ENCODE results near the gene SLC29A3.

SLC29A3 gene

DNA sequence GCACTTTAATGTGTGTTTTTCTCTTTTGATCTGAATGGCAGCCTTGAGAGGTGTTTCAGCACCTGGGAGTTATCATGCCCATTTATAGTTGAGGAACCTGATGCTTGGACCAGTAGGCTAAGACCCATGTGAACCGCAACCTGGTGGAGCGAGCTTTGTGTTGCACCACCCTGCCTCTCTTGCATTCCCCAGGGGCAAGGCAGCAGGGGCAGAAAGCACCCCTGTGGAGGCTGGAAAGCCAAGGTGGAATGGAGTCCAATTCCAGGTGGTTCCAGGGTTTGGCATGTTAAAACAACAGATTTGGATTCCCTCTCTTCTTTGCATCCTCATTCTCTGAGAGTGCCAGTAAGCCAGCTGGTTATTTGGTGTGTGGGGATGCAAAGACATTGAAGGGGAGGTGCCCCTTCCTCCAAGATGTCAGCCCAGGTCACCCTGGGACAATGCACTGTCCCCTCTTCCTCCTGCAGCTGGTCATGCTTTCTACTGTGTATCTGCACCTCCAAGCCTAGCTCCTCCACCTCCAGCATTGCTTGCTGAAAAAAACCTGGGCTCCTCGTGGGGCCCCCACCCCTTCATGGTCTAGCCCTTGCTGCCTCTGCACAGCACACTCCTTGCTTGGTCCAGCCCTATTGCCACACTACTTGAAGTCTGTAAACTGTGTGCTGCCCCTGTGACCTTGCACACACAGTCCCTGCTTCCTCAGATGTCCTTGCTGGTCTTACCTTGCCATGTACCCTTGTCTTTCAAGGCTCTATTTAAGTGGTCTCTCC, 72.0 kb downstream of the SLC29A3 start:
- DNase-seq (ENCODE audit: low read depth in 2 of 3, low spot score in 1 of 3): no peak

DNA sequence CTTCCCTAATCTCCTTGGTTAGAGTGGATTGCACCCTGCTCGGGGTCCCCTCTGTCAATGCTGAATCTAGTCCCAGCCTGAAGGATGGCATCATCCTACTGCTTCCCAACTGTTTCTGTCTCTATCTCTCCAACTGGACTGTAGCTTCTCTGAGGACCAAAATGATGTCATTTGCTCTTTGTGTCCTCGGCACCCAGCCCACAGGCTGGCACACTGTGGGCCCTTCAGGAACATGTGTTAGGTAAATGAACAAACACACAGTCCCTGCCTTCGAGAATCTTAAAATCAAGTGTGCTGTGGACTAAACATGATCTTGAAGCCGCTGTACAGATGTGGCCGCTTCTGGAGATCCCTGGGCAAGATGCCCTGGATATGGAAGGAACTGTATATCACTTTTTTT, 72.6 kb downstream of the SLC29A3 start:
- DNase-seq (ENCODE audit: low read depth in 2 of 3, low spot score in 1 of 3): no peak

DNA sequence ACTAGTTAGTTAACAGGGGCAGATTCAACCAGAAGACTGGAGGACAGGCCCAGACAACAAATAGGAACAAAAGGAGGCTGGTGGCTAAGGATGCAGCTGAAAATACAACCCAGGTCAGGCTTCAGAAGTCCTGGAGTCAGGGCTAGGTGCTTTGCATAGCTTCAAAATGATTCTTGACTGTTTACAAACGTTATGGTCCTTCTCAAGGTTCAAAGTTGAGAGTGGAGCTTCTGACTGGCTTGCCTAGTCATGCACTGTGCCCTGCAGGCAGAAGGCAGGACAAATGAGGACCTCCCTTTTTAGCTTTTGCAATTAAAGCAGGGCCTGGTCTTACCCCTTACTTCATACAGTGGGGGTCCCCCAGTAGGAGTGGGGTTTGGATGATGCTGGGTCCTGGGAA, 73.2 kb downstream of the SLC29A3 start:
- no peak for DNase-seq (ENCODE audit: low read depth in 2 of 3, low spot score in 1 of 3)

DNA sequence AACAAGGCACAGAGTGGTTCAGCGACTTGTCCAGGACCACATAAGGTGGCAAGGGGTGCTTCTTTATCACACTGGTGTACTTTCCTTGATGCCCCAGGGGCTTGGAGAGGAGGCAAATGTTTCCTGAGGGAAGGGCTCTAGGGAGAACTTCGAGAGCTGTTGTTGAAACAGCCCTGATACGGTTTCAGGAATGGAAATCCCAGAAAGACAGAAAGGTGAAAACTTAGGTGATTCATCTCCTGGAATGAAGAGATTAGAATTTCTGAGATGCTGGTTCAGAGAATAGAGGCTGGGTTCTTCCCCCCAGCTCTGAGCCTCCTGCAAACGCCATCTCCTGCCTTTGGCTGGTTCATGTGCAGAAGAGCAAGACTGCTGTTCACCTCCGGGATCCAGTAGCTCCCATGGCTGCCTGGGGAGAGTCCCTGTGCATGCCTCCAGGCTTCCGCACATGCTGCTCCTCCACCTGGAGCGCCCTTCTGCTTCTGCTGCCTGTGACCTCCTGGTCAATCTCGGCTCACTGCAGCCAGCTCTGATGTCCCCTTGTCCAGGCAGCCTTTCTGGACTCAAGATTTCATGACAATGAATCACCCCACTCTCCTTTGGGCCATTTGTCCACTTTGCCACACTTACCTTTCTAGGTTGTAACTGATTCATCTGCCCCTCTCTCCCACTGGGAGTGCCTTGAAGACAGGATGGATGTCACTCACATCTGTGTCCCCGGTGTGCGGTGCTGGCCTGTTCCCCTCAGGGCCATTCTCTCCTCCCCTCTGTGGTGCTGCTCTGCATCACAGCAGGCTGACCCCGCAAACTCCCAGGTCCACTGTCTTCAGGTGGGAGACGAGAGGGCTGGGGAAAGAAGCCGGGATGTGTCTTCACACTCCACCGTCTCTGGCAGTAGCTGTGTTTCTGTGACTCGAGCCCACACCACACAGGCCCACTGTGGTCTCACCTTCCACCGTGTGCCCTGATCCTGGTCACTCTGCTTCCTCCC, 74.0 kb downstream of the SLC29A3 start:
- no peak for DNase-seq (ENCODE audit: low read depth in 2 of 3, low spot score in 1 of 3)

DNA sequence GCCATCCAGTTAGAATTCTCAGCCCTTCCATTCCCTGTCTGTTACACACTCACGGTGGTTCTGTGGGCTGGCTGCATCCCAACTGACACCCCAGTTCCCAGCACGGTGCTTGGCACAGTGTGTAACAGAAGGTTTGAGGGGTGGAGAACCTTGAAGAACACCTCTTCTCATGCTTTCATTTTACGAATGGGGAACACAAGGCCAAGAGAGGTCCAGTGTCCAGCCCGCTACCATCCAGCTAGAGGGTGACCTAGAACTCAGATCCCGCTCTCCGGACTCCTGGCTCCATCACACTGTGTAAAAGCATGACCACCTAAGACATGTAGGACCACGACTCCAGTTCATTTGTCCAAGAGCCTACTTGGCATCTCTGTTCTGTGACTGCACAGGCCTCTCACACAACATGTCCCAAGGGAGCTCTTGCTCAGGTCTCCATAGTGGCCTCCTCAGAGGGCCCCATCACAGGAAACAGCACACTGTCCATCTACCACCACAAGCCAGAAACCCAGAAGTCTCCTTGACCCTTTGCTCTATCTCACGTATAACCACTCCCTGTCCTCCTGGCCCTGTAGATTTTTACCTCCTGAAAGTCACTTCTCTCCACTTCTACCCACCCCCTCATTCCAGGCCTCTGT, 74.9 kb downstream of the SLC29A3 start:
- DNase-seq (ENCODE audit: low read depth in 2 of 3, low spot score in 1 of 3): no peak

DNA sequence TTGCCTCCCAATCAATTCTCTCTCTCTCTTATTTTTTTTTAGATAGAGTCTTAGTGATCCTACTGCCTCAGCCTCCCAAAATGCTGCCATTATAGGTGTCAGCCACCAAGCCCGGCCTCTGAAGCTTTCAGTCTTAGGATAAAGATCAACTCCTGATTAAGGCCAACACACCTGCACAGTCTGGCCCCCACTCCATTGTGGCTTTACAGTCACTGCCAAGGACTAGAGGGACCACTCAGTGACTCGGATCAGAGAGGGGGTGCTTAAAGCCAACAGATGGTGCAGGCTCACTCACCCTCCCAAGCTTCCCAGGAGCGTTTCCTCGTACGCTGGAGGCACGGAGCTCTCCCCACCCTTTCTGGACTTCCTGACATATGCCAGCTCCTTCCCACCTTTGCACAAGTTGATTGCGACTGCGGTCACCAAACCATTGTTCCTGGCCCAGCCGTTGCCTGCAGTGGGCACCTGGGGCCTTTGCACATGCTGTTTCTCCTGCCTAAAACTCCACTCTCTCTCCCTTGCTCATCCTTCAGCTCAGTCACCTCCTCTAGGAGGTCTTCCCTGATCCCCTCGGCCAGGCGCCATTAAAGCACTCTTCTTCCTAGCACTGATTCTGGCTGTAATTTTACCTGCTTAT, 76.0 kb downstream of the SLC29A3 start:
- no peak for DNase-seq (ENCODE audit: low read depth in 2 of 3, low spot score in 1 of 3)

DNA sequence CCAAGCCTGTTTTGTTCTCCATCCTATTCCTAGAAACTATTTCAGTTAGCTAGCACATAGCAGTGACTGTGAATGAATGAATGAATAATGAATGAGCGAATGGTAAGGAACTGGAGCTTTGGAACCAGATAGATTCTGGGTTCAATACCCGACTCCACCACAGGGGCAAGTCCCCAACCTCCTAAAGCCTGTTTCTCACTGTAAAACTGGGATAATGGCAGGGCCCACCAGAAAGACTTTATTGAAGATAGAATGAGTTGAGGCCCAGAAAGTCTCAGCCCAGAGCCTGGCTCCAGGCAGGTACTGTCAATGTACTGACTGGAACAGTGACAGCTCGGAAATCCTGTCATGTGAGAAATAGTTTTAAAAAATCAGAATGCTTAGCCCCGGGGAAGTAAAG, 76.6 kb downstream of the SLC29A3 start:
- DNase-seq (ENCODE audit: low read depth in 2 of 3, low spot score in 1 of 3): no peak

DNA sequence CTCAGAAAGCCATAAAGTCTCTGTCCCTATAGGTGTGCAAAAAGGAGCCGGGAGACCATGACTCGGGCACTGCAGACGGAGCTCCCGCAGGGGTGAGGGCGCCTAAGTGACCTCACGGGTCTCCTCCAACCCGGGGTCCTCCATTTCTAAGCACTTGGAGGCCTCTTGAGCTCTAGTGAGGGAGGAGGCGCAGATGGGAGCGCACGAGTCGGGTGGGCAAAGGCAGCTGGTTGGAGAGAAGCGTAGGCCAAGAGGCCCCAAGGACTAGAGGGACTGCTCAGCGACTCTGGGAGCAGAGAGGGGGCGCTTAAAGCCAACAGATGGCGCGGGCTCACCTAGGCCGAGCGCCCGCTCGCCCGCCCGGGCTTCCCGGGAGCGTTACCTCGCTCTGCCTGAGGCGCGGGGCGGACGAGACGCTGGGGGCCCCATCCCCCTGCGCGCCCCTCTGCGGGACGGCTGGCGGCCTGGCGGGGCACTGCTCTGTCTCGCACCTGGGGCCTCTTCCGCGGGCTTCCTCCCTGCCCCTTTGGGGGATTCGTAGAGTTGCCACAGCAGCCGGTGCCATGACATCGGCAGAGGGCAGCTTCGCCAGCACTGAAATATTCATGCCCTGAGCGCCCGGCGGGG, 77.1 kb downstream of the SLC29A3 start:
- DNase-seq (ENCODE audit: low read depth in 2 of 3, low spot score in 1 of 3): peak in 1 of 3 donors; percentile 11

DNA sequence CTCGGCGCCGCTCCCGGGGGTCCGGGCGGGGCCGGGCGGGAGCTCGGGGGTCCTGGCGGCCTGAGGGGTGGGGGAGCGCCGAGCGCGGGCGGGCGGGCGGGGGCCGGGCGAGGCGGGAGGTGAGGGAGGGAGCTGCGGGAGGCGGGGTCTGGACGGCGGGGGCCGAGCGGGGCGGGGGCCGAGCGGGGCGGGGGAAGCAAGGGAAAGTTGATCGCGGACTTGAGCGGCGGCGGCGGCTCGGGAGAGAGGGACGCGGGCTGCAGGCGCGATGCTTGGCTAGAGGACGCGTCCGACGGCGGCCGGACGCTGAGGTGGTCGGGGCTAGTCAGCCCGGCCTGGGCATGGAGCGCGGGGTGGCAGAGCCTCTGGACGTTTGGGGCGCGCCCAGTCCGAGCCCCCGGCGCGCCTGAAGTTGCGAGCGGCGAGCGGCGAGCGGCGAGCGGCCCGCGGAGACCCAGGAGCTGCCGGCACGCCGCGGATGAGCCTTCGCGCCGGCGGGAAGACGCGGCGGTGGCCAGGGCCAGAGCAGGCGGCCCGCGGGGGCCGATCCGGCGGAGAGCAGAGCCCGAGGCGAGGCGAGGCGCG, 77.7 kb downstream of the SLC29A3 start, which contains the start of gene CDH23:
CDH23 (plus strand) TSS at position 210 of the 585 bp plus-strand sequence. CDS start 42,912 bp downstream, outside the sequence.
- DNase-seq (ENCODE audit: low read depth in 2 of 3, low spot score in 1 of 3): peak in 1 of 3 donors; percentile 17

DNA sequence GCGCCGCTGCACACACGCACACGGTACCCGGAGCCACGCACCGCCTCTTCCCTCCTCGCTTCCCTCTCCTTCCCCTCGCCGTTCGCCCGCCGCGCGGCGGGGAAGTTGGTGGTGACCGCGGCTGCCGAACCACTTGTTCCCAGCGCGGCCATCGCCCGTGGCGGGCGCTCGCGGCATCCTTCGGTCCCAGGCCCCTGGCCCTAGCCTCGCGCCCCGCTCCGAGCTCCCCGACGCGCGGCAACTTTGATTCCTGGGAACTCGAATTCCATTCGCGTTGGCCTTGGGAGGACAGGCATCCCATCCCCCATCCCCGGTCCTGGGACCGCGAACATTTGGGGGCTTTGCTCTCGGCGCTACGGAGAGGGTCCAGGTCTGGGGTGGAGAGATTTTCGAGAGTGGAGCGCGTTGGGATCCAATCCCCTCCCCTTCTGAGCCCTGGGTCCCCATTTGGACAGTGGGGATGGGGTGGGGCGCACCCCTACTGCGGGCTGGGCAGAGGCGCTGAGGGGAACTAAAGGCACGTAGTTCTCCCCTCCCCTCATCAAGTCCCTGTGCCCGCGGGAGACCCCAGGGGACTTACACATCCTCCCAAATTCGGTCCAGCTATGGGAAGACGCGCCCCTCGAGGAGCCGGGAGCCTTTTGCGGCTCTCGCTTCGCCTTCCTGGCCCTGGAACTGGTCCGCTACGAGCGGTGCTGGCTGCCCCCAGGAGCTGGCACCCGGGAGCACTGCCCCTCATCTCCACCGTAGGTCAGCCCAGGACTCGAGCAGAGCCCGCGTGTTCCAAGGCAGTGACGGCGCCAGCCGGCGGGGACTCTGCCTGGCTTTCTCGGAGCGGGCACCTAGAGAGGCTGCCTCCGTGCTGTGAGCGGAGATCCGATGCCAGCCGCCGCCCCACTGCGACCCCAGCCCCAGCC, 78.5 kb downstream of the SLC29A3 start:
- DNase-seq (ENCODE audit: low read depth in 2 of 3, low spot score in 1 of 3): peak in 1 of 3 donors; percentile 10

DNA sequence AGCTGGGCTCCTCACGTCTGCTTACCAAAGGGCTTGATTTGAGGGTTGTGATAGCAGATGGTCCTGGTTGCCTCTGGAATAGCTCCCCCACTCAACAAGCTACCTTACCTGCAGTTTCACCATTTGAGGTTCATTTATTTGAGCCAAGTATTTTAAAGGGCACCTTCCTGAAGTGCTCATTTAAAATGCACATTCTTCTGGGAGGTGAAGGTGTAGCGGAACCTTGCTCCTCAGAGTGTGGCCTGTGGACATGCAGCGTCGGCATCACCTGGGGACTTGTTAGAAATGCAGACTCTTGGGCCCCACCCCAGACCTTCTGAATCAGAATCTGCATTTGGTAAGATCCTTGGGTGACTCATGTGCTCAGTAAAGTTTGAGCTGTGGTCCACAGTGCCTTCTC, 79.9 kb downstream of the SLC29A3 start:
- no peak for DNase-seq (ENCODE audit: low read depth in 2 of 3, low spot score in 1 of 3)

DNA sequence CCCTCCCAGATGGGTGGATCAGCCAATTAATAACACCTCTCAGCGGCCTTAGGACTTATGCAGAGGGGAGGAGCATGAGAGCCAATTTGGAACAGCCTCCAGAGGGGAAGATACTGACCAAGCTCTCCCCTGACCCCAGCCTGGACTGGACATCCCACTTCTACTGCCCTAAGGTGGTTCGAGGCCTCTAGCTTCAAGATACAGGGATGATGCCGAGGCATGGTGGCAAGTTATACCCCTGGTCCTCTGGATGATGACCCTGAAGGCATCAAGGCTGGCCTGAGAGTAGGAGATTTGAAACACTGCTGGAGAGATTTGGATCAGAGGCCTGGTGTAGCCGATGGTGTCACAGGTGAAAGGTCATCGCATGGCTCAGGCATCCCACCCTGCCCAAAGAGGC, 80.9 kb downstream of the SLC29A3 start:
- DNase-seq (ENCODE audit: low read depth in 2 of 3, low spot score in 1 of 3): no peak

DNA sequence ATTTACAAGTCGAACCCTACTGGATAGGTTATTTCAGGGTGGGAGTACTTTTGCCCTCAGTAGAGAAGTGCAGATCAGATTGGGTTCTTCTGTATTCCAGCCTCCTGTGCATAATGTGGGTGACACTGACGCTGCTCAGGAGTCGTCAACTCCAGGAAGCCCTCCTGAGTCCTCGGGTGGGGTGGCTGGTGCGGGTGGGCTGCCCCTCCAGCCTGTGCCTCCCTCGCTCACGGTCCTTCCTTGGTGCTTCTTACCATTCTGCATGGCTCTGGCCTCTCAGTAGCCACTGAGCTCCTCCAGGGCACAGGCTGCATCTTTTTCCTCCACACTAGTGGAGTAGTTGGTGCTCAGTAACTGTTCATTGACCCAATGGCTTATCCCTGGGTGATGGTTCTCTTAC, 82.0 kb downstream of the SLC29A3 start:
- DNase-seq (ENCODE audit: low read depth in 2 of 3, low spot score in 1 of 3): no peak

DNA sequence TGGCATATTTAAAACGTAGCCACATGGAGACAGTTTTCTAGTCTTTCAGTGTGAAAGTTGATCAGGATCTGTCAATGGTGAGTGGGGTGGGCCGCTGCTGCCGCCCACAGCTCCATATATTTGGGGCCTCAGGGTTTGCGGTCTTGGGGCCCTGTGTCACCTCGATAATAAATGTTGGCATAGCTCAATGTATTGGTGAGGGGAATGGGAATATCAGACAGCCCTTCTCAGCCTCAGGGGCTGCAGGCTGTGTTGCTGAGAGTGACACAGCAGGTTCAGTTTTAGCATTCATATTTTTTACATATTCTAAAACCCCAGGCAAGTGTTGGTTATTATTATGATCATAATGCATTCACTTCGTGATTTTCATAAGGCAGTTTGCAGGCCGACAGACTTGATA, 82.9 kb downstream of the SLC29A3 start:
- DNase-seq (ENCODE audit: low read depth in 2 of 3, low spot score in 1 of 3): no peak

DNA sequence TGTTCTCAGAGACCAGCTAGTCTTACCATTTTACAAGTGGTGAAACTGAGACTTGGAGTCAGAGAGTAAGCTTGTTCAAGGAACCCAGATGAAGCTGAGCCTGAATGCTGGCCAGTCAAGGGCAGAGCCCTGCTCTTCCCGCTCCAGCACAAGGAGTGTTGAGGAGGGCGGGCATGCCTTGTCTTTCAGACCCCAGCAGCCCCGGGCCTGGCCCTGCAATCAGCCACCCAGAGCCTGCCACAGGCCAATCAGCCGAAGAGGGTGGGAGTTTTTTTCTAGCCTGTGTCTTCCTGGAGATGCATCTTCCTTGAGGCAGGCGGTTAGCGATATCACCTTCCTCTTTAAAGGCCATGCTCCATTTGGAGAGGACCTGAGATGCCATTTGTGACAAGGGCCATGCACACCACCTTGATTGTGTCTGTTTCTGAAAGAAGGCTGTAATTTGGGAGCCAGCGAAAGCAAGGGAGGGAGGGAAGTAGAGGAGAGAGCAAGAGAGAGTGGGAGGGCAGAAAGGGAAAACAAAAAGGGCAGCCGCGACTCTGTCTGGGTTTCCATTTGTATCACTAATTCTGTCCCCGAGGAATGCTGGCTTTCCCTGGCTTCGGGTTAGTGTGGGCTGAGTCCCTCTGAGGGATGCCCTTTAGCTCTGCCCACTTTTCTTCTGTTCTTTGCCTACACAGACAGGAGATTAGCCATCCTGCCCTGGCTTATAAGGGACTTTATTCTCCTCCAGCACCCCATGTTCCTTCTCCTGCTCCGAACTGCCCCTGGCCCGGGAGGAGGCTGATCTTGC, 85.6 kb downstream of the SLC29A3 start:
- DNase-seq (ENCODE audit: low read depth in 2 of 3, low spot score in 1 of 3): no peak

DNA sequence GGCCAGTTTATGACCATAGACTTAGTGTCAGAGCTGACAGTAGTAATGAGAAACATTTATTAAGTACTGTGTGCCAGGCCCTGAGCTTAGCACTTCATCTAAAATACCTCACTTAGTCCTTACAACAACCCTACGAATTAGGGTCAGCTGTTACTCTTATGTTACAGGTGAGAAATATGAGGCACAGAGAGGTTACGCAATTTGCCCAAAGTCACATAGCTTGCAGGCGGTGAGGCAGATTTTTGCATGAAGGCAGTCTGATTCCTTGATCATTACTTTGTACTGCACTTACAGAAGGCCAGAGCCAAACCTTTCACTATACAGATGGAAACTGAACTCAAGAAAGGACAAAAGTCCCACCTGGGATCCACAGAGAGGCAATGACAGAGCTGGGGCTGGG, 87.8 kb downstream of the SLC29A3 start:
- DNase-seq (ENCODE audit: low read depth in 2 of 3, low spot score in 1 of 3): no peak

DNA sequence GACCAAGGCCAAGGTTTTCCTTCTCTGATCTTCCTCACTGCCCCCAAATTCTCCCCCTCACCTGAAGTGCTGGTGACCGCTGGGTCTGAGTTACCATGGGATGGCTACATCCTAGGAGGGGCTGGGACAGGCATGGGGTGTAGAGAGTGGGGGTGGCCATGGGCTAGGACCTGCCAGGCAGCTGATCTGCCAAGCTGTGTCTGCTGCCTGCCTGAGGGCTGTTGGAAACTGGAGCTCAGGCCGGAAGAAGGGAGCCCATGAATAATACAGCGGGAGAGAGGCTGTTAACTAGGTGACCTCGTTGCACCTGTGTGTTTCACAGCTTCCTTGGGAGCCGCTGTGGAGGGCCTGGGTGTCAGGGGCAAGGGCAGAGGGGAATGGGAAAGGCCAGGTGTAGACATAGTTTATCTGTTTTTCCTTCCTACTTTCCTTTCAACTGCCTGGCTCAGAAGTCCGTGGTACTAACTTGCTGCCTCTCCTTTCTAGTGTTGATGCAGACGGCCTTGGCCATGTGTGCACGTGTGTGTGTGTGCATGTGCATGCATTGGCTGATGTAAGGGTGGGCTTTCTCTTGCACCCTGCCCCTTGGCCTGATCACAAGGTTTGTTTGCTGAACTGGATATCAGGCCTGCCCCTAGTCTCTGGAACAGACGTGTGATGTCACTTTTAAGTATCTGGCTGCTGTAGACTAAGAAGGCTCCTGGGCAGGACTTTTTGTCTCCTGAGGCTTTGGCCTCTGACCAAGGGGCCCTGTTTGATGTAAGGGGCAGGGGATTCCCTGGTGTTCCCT, 89.6 kb downstream of the SLC29A3 start:
- no peak for DNase-seq (ENCODE audit: low read depth in 2 of 3, low spot score in 1 of 3)
